Stimulated activated CD4-positive, alpha-beta T cell treated with anti-CD3 and anti-CD28 coated beads, Interleukin-12 subunit alpha, Interleukin-12 subunit beta, amount 100 ng/mL, for 24 hours (primary cell): ENCODE results near the gene NRP1.

Experiments
- DNase-seq, 2 experiments: peaks; one replicate each; pipeline ENCODE4 v3.0.0-alpha.2; 2020; ENCODE audit warnings: low read depth in 2 of 2

Gene NRP1

GRCh38 chr10:33186150-33186549 is 148.3 kb downstream of the NRP1 start:
- no peak for DNase-seq

- no peak for DNase-seq
Observed at GRCh38 chr10:33183655-33184054, 150.8 kb downstream of the NRP1 start.

GRCh38 chr10:33180921-33181320 is 153.5 kb downstream of the NRP1 start:
- DNase-seq: no peak

GRCh38 chr10:33180390-33180789 is 154.1 kb downstream of the NRP1 start:
- DNase-seq: peak in 1 of 2 experiments; percentile 17

- no peak for DNase-seq
Observed at GRCh38 chr10:33179067-33179466, 155.4 kb downstream of the NRP1 start.

GRCh38 chr10:33178026-33178755 is 156.3 kb downstream of the NRP1 start:
- no peak for DNase-seq

- DNase-seq: no peak
Observed at GRCh38 chr10:33176688-33177087, 157.8 kb downstream of the NRP1 start.

GRCh38 chr10:33174674-33175434 is 159.6 kb downstream of the NRP1 start:
- DNase-seq: no peak

- DNase-seq: no peak
Observed at GRCh38 chr10:33165911-33166310, 168.6 kb downstream of the NRP1 start.

- no peak for DNase-seq
Observed at GRCh38 chr10:33164060-33164709, 170.3 kb downstream of the NRP1 start.

GRCh38 chr10:33162248-33162575 is 172.3 kb downstream of the NRP1 start:
- DNase-seq: no peak

GRCh38 chr10:33161550-33162247 is 172.8 kb downstream of the NRP1 start:
- DNase-seq: no peak

GRCh38 chr10:33160151-33160550 is 174.3 kb downstream of the NRP1 start:
- no peak for DNase-seq

GRCh38 chr10:33157103-33157502 is 177.4 kb downstream of the NRP1 start:
- DNase-seq: no peak

- DNase-seq: no peak
Observed at GRCh38 chr10:33155720-33156638, 178.5 kb downstream of the NRP1 start.

- DNase-seq: no peak
Observed at GRCh38 chr10:33154590-33154989, 179.9 kb downstream of the NRP1 start.

- DNase-seq: no peak
Observed at GRCh38 chr10:33153968-33154327, 180.5 kb downstream of the NRP1 start.

- no peak for DNase-seq
Observed at GRCh38 chr10:33153251-33153967, 181.1 kb downstream of the NRP1 start.

GRCh38 chr10:33152750-33153149 is 181.7 kb downstream of the NRP1 start:
- no peak for DNase-seq

- DNase-seq: no peak
Observed at GRCh38 chr10:33152146-33152545, 182.3 kb downstream of the NRP1 start.
